CD14-positive monocyte (primary cell): ENCODE measurements around the gene TTC28. TPM values are rescaled to one million over a fixed set of nuclear protein-coding genes. Genes with fewer than 3 reads are reported as not detected.

Source experiments
- DNase-seq, 3 donors: peaks; one replicate each; pipeline ENCODE4 v3.0.0-alpha.2; 2011 to 2022
- H2AFZ ChIP-seq: 2 replicates; pipeline ENCODE4 v1.6.0; 2012; ENCODE audit warnings: mild to moderate bottlenecking, low read depth, low read length, inconsistent platforms; ENCODE audit not compliant: insufficient read depth, poor library complexity, severe bottlenecking
- H3K27ac ChIP-seq, 2 donors: 1 replicate in 1 of 2; 2 replicates in 1 of 2; pipeline ENCODE4 v1.5.1; 2012 to 2013; ENCODE audit warnings: low read length in 2 of 2, control low read depth in 1 of 2, inconsistent platforms in 1 of 2, low read depth in 1 of 2, mild to moderate bottlenecking in 1 of 2
- H3K27me3 ChIP-seq, 2 donors: one replicate each; pipeline versions ENCODE4 v1.6.0 to v1.6.1; 2011 to 2013; ENCODE audit warnings: low read length in 2 of 2; ENCODE audit not compliant: control insufficient read depth in 2 of 2, insufficient read depth in 2 of 2
- H3K36me3 ChIP-seq, 2 donors: replicated peaks in 1 of 2; 1 replicate in 1 of 2; 2 replicates in 1 of 2; pipeline versions ENCODE4 v1.5.1 to v1.6.1; 2012 to 2013; ENCODE audit warnings: low read length in 2 of 2, control low read depth in 1 of 2, inconsistent platforms in 1 of 2, mild to moderate bottlenecking in 1 of 2; ENCODE audit not compliant: insufficient read depth in 2 of 2, control insufficient read depth in 1 of 2
- H3K4me1 ChIP-seq, 2 donors: 1 replicate in 1 of 2; 2 replicates in 1 of 2; pipeline versions ENCODE4 v1.5.1 to v1.6.1; 2012 to 2013; ENCODE audit warnings: low read length in 2 of 2, control low read depth in 1 of 2, inconsistent platforms in 1 of 2, mild to moderate bottlenecking in 1 of 2, moderate library complexity in 1 of 2; ENCODE audit not compliant: insufficient read depth in 2 of 2, control insufficient read depth in 1 of 2
- H3K4me2 ChIP-seq: replicated peaks from 2 replicates; pipeline ENCODE3; 2012; ENCODE audit warnings: low read length, moderate library complexity, mild to moderate bottlenecking; ENCODE audit not compliant: poor library complexity, severe bottlenecking; ENCODE audit errors: extremely low read depth
- H3K4me3 ChIP-seq, 3 experiments: fragments of 200-600 bp in 1 of 3; sonication (generic) in 1 of 3; replicated peaks in 1 of 3; 1 replicate in 2 of 3; 2 replicates in 1 of 3; pipeline ENCODE4 v1.5.1; 2011 to 2013; ENCODE audit warnings: low read length in 3 of 3, mild to moderate bottlenecking in 3 of 3, control low read depth in 2 of 3, low read depth in 2 of 3, inconsistent platforms in 1 of 3, moderate library complexity in 1 of 3
- H3K79me2 ChIP-seq: 2 replicates; pipeline ENCODE4 v1.6.0; 2012; ENCODE audit warnings: mild to moderate bottlenecking, control low read depth, inconsistent platforms, low read length, moderate library complexity; ENCODE audit not compliant: insufficient read depth
- H3K9ac ChIP-seq: 2 replicates; pipeline ENCODE4 v1.6.0; 2017; ENCODE audit warnings: low read length, mild to moderate bottlenecking; ENCODE audit not compliant: insufficient read depth, poor library complexity, severe bottlenecking
- H3K9me3 ChIP-seq, 2 donors: replicated peaks in 1 of 2; 1 replicate in 1 of 2; 2 replicates in 1 of 2; pipeline versions ENCODE4 v1.5.1 to v1.6.1; 2012 to 2013; ENCODE audit warnings: low read length in 2 of 2, control low read depth in 1 of 2; ENCODE audit not compliant: control insufficient read depth in 1 of 2, insufficient read depth in 1 of 2
- H4K20me1 ChIP-seq: 2 replicates; pipeline ENCODE4 v1.6.0; 2012; ENCODE audit warnings: mild to moderate bottlenecking, low read length, control low read depth, moderate library complexity; ENCODE audit not compliant: insufficient read depth
- H3K27ac Mint-ChIP-seq, 7 donors: one replicate each; pipeline ENCODE4 v1.8.0; 2020; ENCODE audit warnings: mild to moderate bottlenecking in 7 of 7, mixed read lengths in 7 of 7, moderate library complexity in 6 of 7, inconsistent platforms in 2 of 7
- H3K27me3 Mint-ChIP-seq, 3 donors: one replicate each; pipeline ENCODE4 v1.8.0; 2021 to 2022; ENCODE audit warnings: low read depth in 3 of 3, mild to moderate bottlenecking in 3 of 3, mixed read lengths in 3 of 3, moderate library complexity in 3 of 3, inconsistent platforms in 1 of 3
- H3K36me3 Mint-ChIP-seq, 2 donors: one replicate each; pipeline ENCODE4 v1.8.0; 2020; ENCODE audit warnings: mixed read lengths in 2 of 2, inconsistent platforms in 1 of 2, mild to moderate bottlenecking in 1 of 2
- H3K4me1 Mint-ChIP-seq: one replicate; pipeline ENCODE4 v1.8.0; 2020; ENCODE audit warnings: mild to moderate bottlenecking, mixed read lengths
- H3K4me3 Mint-ChIP-seq, 2 donors: one replicate each; pipeline ENCODE4 v1.8.0; 2020; ENCODE audit warnings: mild to moderate bottlenecking in 2 of 2, mixed read lengths in 2 of 2, moderate library complexity in 1 of 2
- H3K9me3 Mint-ChIP-seq, 7 donors: one replicate each; pipeline ENCODE4 v1.8.0; 2020 to 2022; ENCODE audit warnings: mixed read lengths in 7 of 7, mild to moderate bottlenecking in 6 of 7, moderate library complexity in 6 of 7, inconsistent platforms in 2 of 7
- CTCF ChIP-seq: fragments of 200-600 bp; IDR thresholded peaks from one replicate; pipeline ENCODE4 v1.8.0; 2022; ENCODE audit warnings: antibody characterized with exemption, mild to moderate bottlenecking
- WGBS: methylation state at CpG from one replicate; pipeline ENCODE4 v1.1.5; 2013; ENCODE audit warnings: missing lambda C conversion rate; ENCODE audit not compliant: insufficient coverage; 5-methylcytosine and 5-hydroxymethylcytosine counted together
- intact Hi-C, 2 donors: fragments of 100-400 bp; cut with micrococcal nuclease; formaldehyde crosslinking; loops; one replicate each; pipeline versions ENCODE4 v1.15.0 to v1.15.1; 2023
- polyA plus RNA-seq, 3 donors: library from polyadenylated mRNA; depleted of rRNA in 1 of 3; unstranded in 2 of 3; stranded (reverse) in 1 of 3; fragments of 300-500 nt in 2 of 3; fragments of >200 nt in 1 of 3; fragmentation: Illumina TruSeq in 2 of 3; gene quantifications; 1 replicate in 2 of 3; 2 replicates in 1 of 3; pipeline ENCODE4 v1.2.3, GENCODE V29; 2012 to 2021

Gene TTC28
- polyA plus RNA-seq, 3 donors = 0.24 to 0.61 TPM; not detected in 1

GRCh38 chr22:27995801-27996528 lies 683.7 kb downstream of the TTC28 start:
- Histone ChIP-seq H3K27me3 (no peaks in the 10 kb centered on the region), H2AFZ (no peak overlapping the region), H3K4me2 (no peak overlapping the region), H3K4me1 (peaks cover 5 to 10% of the 10 kb centered on the region in 2 donors), H3K9ac (no peak overlapping the region), H3K79me2 (no peaks in the 10 kb centered on the region), H3K4me3 (no peak overlapping the region), H3K36me3 (no peaks in the 10 kb centered on the region), H3K27ac (no peak overlapping the region), H4K20me1 (no peaks in the 10 kb centered on the region), H3K9me3 (no peaks in the 10 kb centered on the region)
- H3K27me3 Mint-ChIP-seq = peaks cover 0 to 1% (median 0%) of the 10 kb centered on the region in 3 donors
- 93% methylated on average over 19 of the region's 25 CpGs for WGBS
- peaks cover 10% of the 10 kb centered on the region for H3K4me1 Mint-ChIP-seq
- intact Hi-C loops = no loop called here
- H3K27ac Mint-ChIP-seq = no peak overlapping the region
- H3K4me3 Mint-ChIP-seq = no peak overlapping the region
- no peaks in the 10 kb centered on the region for H3K36me3 Mint-ChIP-seq
- H3K9me3 Mint-ChIP-seq = no peaks in the 10 kb centered on the region
- TF ChIP-seq CTCF = no peak
- no peak for DNase-seq

- H3K9me3 Mint-ChIP-seq = no peaks in the 10 kb centered on the region
- H3K36me3 Mint-ChIP-seq = no peaks in the 10 kb centered on the region
- Histone ChIP-seq H3K27ac (no peak overlapping the region), H4K20me1 (no peaks in the 10 kb centered on the region), H3K36me3 (no peaks in the 10 kb centered on the region), H3K79me2 (no peaks in the 10 kb centered on the region), H3K4me3 (no peak overlapping the region), H2AFZ (peak overlapping the region; percentile 17), H3K9ac (peak overlapping the region; percentile 7), H3K9me3 (no peaks in the 10 kb centered on the region), H3K4me2 (no peak overlapping the region), H3K27me3 (no peaks in the 10 kb centered on the region), H3K4me1 (peaks cover 5 to 10% of the 10 kb centered on the region in 2 donors)
- no peak for TF ChIP-seq CTCF
- 57% methylated on average over 13 of the region's 14 CpGs for WGBS
- intact Hi-C loops = no loop called here
- H3K27me3 Mint-ChIP-seq = peaks cover 0 to 1% (median 0%) of the 10 kb centered on the region in 3 donors
- DNase-seq = no peak
- peak overlapping the region in 4 of 7 donors; percentile 35 to 76 (median 58) for H3K27ac Mint-ChIP-seq
- H3K4me1 Mint-ChIP-seq = peaks cover 12% of the 10 kb centered on the region
- no peak overlapping the region for H3K4me3 Mint-ChIP-seq
Observed at GRCh38 chr22:27994481-27995331, 684.9 kb downstream of the TTC28 start.
